ENCODE data around the gene HCLS1. TPM values are rescaled to one million over a fixed set of nuclear protein-coding genes. Genes with fewer than 3 reads are reported as not detected.

The HCLS1 gene
- total RNA-seq, 1 experiment from 2014 or later = 0.45 TPM

- Histone ChIP-seq H3K4me1 (no peaks in the 10 kb centered on the region), H3K36me3 (ENCODE audit: control insufficient read depth, insufficient read depth, low read length) (peaks cover 4% of the 10 kb centered on the region), H3K9me3 (0 out of 2 replicates have a peak, but pooled peaks cover under 1% of the 10 kb centered on the region), H3K4me3 (ENCODE audit: low read depth, low read length) (no peak overlapping the region), H3K27me3 (replicated peaks; ENCODE audit: control insufficient read depth, insufficient read depth, low read length) (no peaks in the 10 kb centered on the region)
- BruUV-seq (replicated peaks) = no TSS peak
- Mint-ChIP-seq H3K4me1 (ENCODE audit: low read depth, unreplicated experiment) (no peaks in the 10 kb centered on the region), H3K4me3 (ENCODE audit: unreplicated experiment) (no peak overlapping the region), H3K36me3 (ENCODE audit: insufficient read depth, unreplicated experiment) (peaks cover 38% of the 10 kb centered on the region), H3K27me3 (ENCODE audit: insufficient read depth, unreplicated experiment) (no peaks in the 10 kb centered on the region), H3K27ac (ENCODE audit: unreplicated experiment) (no peak overlapping the region), H3K9me3 (ENCODE audit: unreplicated experiment) (peaks cover 6% of the 10 kb centered on the region)
- DNase-seq = no peak
- CTCF ChIA-PET = no interaction called here
- POLR2A ChIA-PET = no interaction called here
- intact Hi-C loops (cut with micrococcal nuclease; ENCODE audit: unreplicated experiment) = no loop called here
- no peak for TF ChIP-seq CTCF (IDR thresholded peaks at IDR 0.05; ENCODE audit: insufficient read depth in 1 of 2, low read depth in 1 of 2, low read length in 1 of 2, severe bottlenecking in 1 of 2, unreplicated experiment in 1 of 2)
Observed at GRCh38 chr3:121698901-121699300, 38.2 kb upstream of the HCLS1 start.

DNA sequence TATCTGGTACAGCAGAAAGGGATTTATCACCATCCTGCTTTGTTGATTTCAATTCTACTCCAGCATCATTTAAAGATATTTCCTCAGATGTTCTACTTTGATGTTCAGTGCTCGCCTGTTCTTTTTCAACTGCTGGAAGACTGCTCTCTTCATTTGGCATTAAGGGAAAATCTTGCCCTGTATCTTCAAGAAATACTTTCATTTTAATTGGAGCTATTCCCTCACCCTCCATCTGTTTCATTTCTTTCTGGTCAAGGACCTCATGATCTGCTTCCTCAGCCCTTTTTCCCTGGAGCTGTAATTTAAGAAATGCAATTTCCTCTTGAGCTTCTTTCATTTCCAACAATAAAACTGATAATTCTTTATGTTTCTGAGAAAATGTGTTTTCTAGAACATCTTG is 37.8 kb upstream of the HCLS1 start:
- POLR2A ChIA-PET = no interaction called here
- no TSS peak for BruUV-seq (replicated peaks)
- peaks cover 4% of the 10 kb centered on the region for H3K36me3 ChIP-seq (ENCODE audit: control insufficient read depth, insufficient read depth, low read length)

GRCh38 chr3:121696186-121696585 is 35.5 kb upstream of the HCLS1 start:
- BruUV-seq (replicated peaks) = no TSS peak
- Mint-ChIP-seq H3K36me3 (ENCODE audit: insufficient read depth, unreplicated experiment) (peaks cover 38% of the 10 kb centered on the region), H3K27me3 (ENCODE audit: insufficient read depth, unreplicated experiment) (no peaks in the 10 kb centered on the region), H3K4me3 (ENCODE audit: unreplicated experiment) (no peak overlapping the region), H3K27ac (ENCODE audit: unreplicated experiment) (no peak overlapping the region), H3K9me3 (ENCODE audit: unreplicated experiment) (no peaks in the 10 kb centered on the region), H3K4me1 (ENCODE audit: low read depth, unreplicated experiment) (no peaks in the 10 kb centered on the region)
- no peak for TF ChIP-seq CTCF (IDR thresholded peaks at IDR 0.05; ENCODE audit: insufficient read depth in 1 of 2, low read depth in 1 of 2, low read length in 1 of 2, severe bottlenecking in 1 of 2, unreplicated experiment in 1 of 2)
- Histone ChIP-seq H3K27me3 (replicated peaks; ENCODE audit: control insufficient read depth, insufficient read depth, low read length) (no peaks in the 10 kb centered on the region), H3K4me3 (ENCODE audit: low read depth, low read length) (no peak overlapping the region), H3K9me3 (no peaks in the 10 kb centered on the region), H3K36me3 (ENCODE audit: control insufficient read depth, insufficient read depth, low read length) (peaks cover 3% of the 10 kb centered on the region), H3K4me1 (no peaks in the 10 kb centered on the region)
- intact Hi-C loops (cut with micrococcal nuclease; ENCODE audit: unreplicated experiment) = no loop called here
- ChIA-PET POLR2A (no interaction called here), CTCF (no interaction called here)
- no peak for DNase-seq

More for the DNA sequence above, 37.8 kb upstream of the HCLS1 start:
- Histone ChIP-seq H3K4me1 (no peaks in the 10 kb centered on the region), H3K27me3 (replicated peaks; ENCODE audit: control insufficient read depth, insufficient read depth, low read length) (no peaks in the 10 kb centered on the region), H3K9me3 (no peaks in the 10 kb centered on the region), H3K4me3 (ENCODE audit: low read depth, low read length) (no peak overlapping the region)
- Mint-ChIP-seq H3K27me3 (ENCODE audit: insufficient read depth, unreplicated experiment) (no peaks in the 10 kb centered on the region), H3K9me3 (ENCODE audit: unreplicated experiment) (peaks cover 1% of the 10 kb centered on the region), H3K36me3 (ENCODE audit: insufficient read depth, unreplicated experiment) (peaks cover 34% of the 10 kb centered on the region), H3K27ac (ENCODE audit: unreplicated experiment) (no peak overlapping the region), H3K4me1 (ENCODE audit: low read depth, unreplicated experiment) (no peaks in the 10 kb centered on the region), H3K4me3 (ENCODE audit: unreplicated experiment) (no peak overlapping the region)
- intact Hi-C loops (cut with micrococcal nuclease; ENCODE audit: unreplicated experiment) = no loop called here
- CTCF ChIA-PET = no interaction called here
- no peak for DNase-seq
- no peak for TF ChIP-seq CTCF (IDR thresholded peaks at IDR 0.05; ENCODE audit: insufficient read depth in 1 of 2, low read depth in 1 of 2, low read length in 1 of 2, severe bottlenecking in 1 of 2, unreplicated experiment in 1 of 2)

All from Caco-2 (cell line).